ENCODE measurements around the gene ABHD3. TPM values are rescaled to one million over a fixed set of nuclear protein-coding genes. Genes with fewer than 3 reads are reported as not detected.

Gene ABHD3, protein sequence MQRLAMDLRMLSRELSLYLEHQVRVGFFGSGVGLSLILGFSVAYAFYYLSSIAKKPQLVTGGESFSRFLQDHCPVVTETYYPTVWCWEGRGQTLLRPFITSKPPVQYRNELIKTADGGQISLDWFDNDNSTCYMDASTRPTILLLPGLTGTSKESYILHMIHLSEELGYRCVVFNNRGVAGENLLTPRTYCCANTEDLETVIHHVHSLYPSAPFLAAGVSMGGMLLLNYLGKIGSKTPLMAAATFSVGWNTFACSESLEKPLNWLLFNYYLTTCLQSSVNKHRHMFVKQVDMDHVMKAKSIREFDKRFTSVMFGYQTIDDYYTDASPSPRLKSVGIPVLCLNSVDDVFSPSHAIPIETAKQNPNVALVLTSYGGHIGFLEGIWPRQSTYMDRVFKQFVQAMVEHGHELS
- total RNA-seq (10.0 and 14.9 TPM in 2 replicates), polyA plus RNA-seq (5.7 and 6.3 TPM in 2 replicates), polyA minus RNA-seq (6.7 and 9.3 TPM in 2 replicates), Bru-seq, nascent RNA (percentile 68 among the genes with signal in this experiment), BruChase-seq, experiment 1, labeled RNA remaining after a 6-hour chase (percentile 66 among the genes with signal in this experiment), BruChase-seq, experiment 2, labeled RNA remaining after a 2-hour chase (percentile 72 among the genes with signal in this experiment)
- polyA plus RNA-seq (2011; cell fraction: cytosol; rRNA removed) = 4.2 and 5.5 TPM in 2 replicates
- 23.6 and 32.7 TPM in 2 replicates for polyA plus RNA-seq (2011; cell fraction: nucleus; rRNA removed)
- 4.1 and 6.5 TPM in 2 replicates for polyA plus RNA-seq (2012)
- 26.4 TPM for polyA minus RNA-seq (2011; cell fraction: cytosol; rRNA and poly(A)+ RNA removed)
- 12.6 and 18.3 TPM in 2 replicates for polyA minus RNA-seq (2011; cell fraction: nucleus; rRNA and poly(A)+ RNA removed)
- long read RNA-seq, transcript ABHD3-201 (9 exons, 2,064 nt) = major isoform, 22 of 30 reads
- long read RNA-seq, partial matches to known transcripts = 2 of 30 reads
- long read RNA-seq, other reads (novel, unspliced or antisense) = 4 of 30 reads

DNA sequence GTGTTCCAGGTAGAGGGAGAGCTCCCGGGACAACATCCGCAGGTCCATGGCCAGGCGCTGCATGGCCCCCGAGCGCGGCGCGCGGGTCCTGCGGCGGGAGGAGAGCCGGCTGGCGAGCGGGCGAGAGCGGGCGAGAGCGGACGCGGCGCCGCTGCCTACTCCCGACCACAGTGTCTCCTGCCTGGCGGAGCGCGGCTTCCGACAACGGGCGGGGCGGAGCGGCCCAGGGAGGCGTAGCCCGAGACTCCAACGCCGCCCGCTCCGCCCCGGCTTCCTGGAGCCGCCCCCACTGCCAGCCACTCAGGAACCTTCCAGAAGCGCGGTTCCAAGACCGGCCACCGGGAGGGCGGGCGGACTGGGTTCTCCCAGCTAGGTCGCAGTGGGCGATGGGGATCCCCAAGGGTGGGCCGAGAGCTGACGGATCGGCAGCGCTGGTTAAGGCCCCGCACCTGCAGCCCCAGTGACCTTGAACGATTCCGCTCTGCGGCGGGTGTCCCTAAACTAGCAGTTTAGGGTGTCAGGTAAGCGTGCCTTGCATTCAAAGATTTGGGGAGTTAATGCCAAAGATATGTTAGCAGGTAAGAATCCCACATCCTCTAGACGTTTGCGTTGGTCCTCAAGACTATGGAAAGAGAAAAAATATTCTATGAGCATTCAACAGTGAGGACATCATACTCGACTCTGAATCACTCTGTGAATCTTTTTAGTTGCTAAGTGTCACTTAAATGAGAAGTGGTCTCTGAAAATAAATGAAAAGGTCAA lies at the start of gene ABHD3:
TSS of gene ABHD3 (minus strand) at position 172 of the 762 bp plus-strand sequence. CDS start at position 63, 109 bp downstream.
- Histone ChIP-seq H3K9me1 (replicated peaks; ENCODE audit: control insufficient read depth, extremely low read depth, insufficient read depth, low read length) (no peaks in the 10 kb centered on the region), H3K9ac (replicated peaks; ENCODE audit: extremely low read depth, insufficient read depth, low read length) (peak within 1 kb of the TSS; percentile 81), H3K27ac (ENCODE audit: insufficient read depth, low read depth, low read length) (peak within 1 kb of the TSS; percentile 52), H3K4me2 (ENCODE audit: insufficient read depth, low read length) (peak within 1 kb of the TSS; percentile 87), H3K36me3 (ENCODE audit: control insufficient read depth in 2 of 2, extremely low read depth in 1 of 2, insufficient read depth in 2 of 2, low read length in 2 of 2) (no peaks in the 10 kb centered on the region), H4K20me1 (replicated peaks; ENCODE audit: control insufficient read depth, extremely low read depth, insufficient read depth, low read length) (no peaks in the 10 kb centered on the region), H3K27me3 (ENCODE audit: control insufficient read depth in 2 of 2, insufficient read depth in 2 of 2, low read length in 2 of 2) (no peaks in the 10 kb centered on the region), H3K4me3 (replicated peaks in 1 of 3; ENCODE audit: insufficient read depth in 1 of 3, low read depth in 1 of 3, low read length in 3 of 3) (peak within 1 kb of the TSS; percentile 71 to 94 (median 79)), H3K9me3 (replicated peaks; ENCODE audit: control insufficient read depth, insufficient read depth, low read length) (no peaks in the 10 kb centered on the region), H3K79me2 (ENCODE audit: control insufficient read depth, insufficient read depth, low read length) (peaks cover 2% of the 10 kb centered on the region), H3K4me1 (ENCODE audit: control insufficient read depth, extremely low read depth, insufficient read depth, low read length) (peaks cover 19% of the 10 kb centered on the region), H2AFZ (ENCODE audit: low read depth, low read length) (peak within 1 kb of the TSS; percentile 99)
- DNase-seq (ENCODE audit: low read depth, low spot score) = peak; percentile 88
- dilution Hi-C loops (cut with MboI; ENCODE audit: extremely low pct_ligation_motif_present, low sequenced_read_pairs) = no loop called here
- BruUV-seq (replicated peaks) = no TSS peak
- intact Hi-C loops (cut with micrococcal nuclease) = loop anchor here (1.0 to 5.0 kb wide), 4 partner anchors 36 to 92 kb away; partner anchors contain the start of genes MIB1 and SNRPD1
- POLR2A ChIA-PET = interaction anchor here (2.5 kb wide), 1 partner anchor 35 kb away, joined by 11 read pairs; the partner anchor contains the start of gene MIB1
- TF ChIP-seq MYC (IDR thresholded peaks at IDR 0.05; ENCODE audit: low read depth, low read length) (no peak), CTCF (IDR thresholded peaks at IDR 0.05; ENCODE audit: extremely low read depth in 1 of 2, insufficient read depth in 1 of 2, low read depth in 1 of 2, low read length in 2 of 2) (peak; percentile 19 to 59), FOS (IDR thresholded peaks at IDR 0.05; ENCODE audit: borderline replicate concordance, insufficient read depth, low read length) (no peak), POLR2AphosphoS5 (IDR thresholded peaks at IDR 0.05; ENCODE audit: insufficient read depth, low read depth, low read length) (peak; percentile 86), EZH2 (IDR thresholded peaks at IDR 0.05; ENCODE audit: borderline replicate concordance, low read depth, low read length, severe bottlenecking) (no peak), POLR2A (IDR thresholded peaks at IDR 0.05; ENCODE audit: low read depth, low read length) (peak; percentile 79), JUN (IDR thresholded peaks at IDR 0.05; ENCODE audit: borderline replicate concordance, insufficient read depth, insufficient read length, low read depth) (no peak), GATA2 (IDR thresholded peaks at IDR 0.05; ENCODE audit: insufficient read depth, insufficient read length, low read depth, low read length) (no peak), MAX (IDR thresholded peaks at IDR 0.05; ENCODE audit: insufficient read depth, insufficient read length) (no peak)
- FAIRE-seq = peak; percentile 87
- CTCF ChIA-PET = interaction anchor here (0.8 to 2.1 kb wide), 7 partner anchors 12 to 104 kb away, joined by 3 to 12 read pairs (median 3); partner anchors contain the start of genes ESCO1 and MIB1

Data from endothelial cell of umbilical vein (primary cell).